Nephron (organoid): ENCODE results near the gene CCSAP.
"Not testable (repeated sequence)": the region's sequence is repeated elsewhere in the genome, so short reads cannot be mapped to it uniquely, and the experiment has no call there.

Experiments
- H3K27ac Mint-ChIP-seq, 3 experiments: 2 replicates each; pipeline ENCODE4 v1.8.0; 2020; ENCODE audit warnings: mixed read lengths in 3 of 3, mild to moderate bottlenecking in 2 of 3, moderate library complexity in 1 of 3
- H3K27me3 Mint-ChIP-seq: 2 replicates; pipeline ENCODE4 v1.8.0; 2021; ENCODE audit warnings: low read depth, mild to moderate bottlenecking, moderate library complexity, mixed read lengths
- H3K36me3 Mint-ChIP-seq: 2 replicates; pipeline ENCODE4 v1.8.0; 2020; ENCODE audit warnings: low read depth, mixed read lengths
- H3K4me1 Mint-ChIP-seq: 2 replicates; pipeline ENCODE4 v1.8.0; 2020; ENCODE audit warnings: mixed read lengths
- H3K4me3 Mint-ChIP-seq, 3 experiments: 2 replicates each; pipeline ENCODE4 v1.8.0; 2020; ENCODE audit warnings: mild to moderate bottlenecking in 3 of 3, mixed read lengths in 3 of 3, moderate library complexity in 2 of 3
- H3K9me3 Mint-ChIP-seq: 2 replicates; pipeline ENCODE4 v1.8.0; 2020; ENCODE audit warnings: mixed read lengths
- CTCF ChIP-seq, 3 experiments: fragments of 200-600 bp; sonication (generic); IDR thresholded peaks; one replicate each; pipeline ENCODE4 v1.5.0; 2021; ENCODE audit warnings: antibody characterized with exemption in 3 of 3; ENCODE audit not compliant: unreplicated experiment in 3 of 3

CCSAP gene

GRCh38 chr1:229378586-229379367 lies 35.9 kb upstream of the CCSAP start:
- Mint-ChIP-seq H3K36me3 (no peaks in the 10 kb centered on the region), H3K9me3 (no peaks in the 10 kb centered on the region), H3K4me3 (no peak overlapping the region), H3K4me1 (peaks cover 19% of the 10 kb centered on the region), H3K27ac (no peak overlapping the region), H3K27me3 (peaks cover 30% of the 10 kb centered on the region)
- no peak for TF ChIP-seq CTCF (IDR thresholded peaks at IDR 0.05; ENCODE audit: unreplicated experiment in 3 of 3)

GRCh38 chr1:229378035-229378434 lies 35.2 kb upstream of the CCSAP start:
- not testable (repeated sequence) for H3K9me3 Mint-ChIP-seq, H3K36me3 Mint-ChIP-seq, H3K4me3 Mint-ChIP-seq, H3K27ac Mint-ChIP-seq
- H3K27me3 Mint-ChIP-seq, result peaks cover 30% of the 10 kb centered on the region
- H3K4me1 Mint-ChIP-seq, result peaks cover 19% of the 10 kb centered on the region

- no peaks in the 10 kb centered on the region for H3K9me3 Mint-ChIP-seq
- no peaks in the 10 kb centered on the region for H3K36me3 Mint-ChIP-seq
- no peak for TF ChIP-seq CTCF (IDR thresholded peaks at IDR 0.05; ENCODE audit: unreplicated experiment in 3 of 3)
- peaks cover 30% of the 10 kb centered on the region for H3K27me3 Mint-ChIP-seq
- peaks cover 19% of the 10 kb centered on the region for H3K4me1 Mint-ChIP-seq
- no peak overlapping the region for H3K4me3 Mint-ChIP-seq
- no peak overlapping the region for H3K27ac Mint-ChIP-seq
Measured at GRCh38 chr1:229377429-229377828, 34.6 kb upstream of the CCSAP start.

GRCh38 chr1:229376521-229376920 lies 33.7 kb upstream of the CCSAP start:
- H3K36me3 Mint-ChIP-seq, result no peaks in the 10 kb centered on the region
- no peak for TF ChIP-seq CTCF (IDR thresholded peaks at IDR 0.05; ENCODE audit: unreplicated experiment in 3 of 3)

GRCh38 chr1:229374485-229374884 lies 31.6 kb upstream of the CCSAP start:
- Mint-ChIP-seq H3K9me3 (no peaks in the 10 kb centered on the region), H3K4me3 (no peak overlapping the region), H3K27ac (no peak overlapping the region), H3K27me3 (peaks cover 29% of the 10 kb centered on the region), H3K36me3 (no peaks in the 10 kb centered on the region), H3K4me1 (peaks cover 17% of the 10 kb centered on the region)
- TF ChIP-seq CTCF (IDR thresholded peaks at IDR 0.05; ENCODE audit: unreplicated experiment in 3 of 3), result no peak

More at GRCh38 chr1:229376521-229376920, 33.7 kb upstream of the CCSAP start:
- Mint-ChIP-seq H3K27me3 (peaks cover 32% of the 10 kb centered on the region), H3K9me3 (no peaks in the 10 kb centered on the region), H3K27ac (no peak overlapping the region), H3K4me3 (no peak overlapping the region), H3K4me1 (peaks cover 14% of the 10 kb centered on the region)

- peaks cover 27% of the 10 kb centered on the region for H3K27me3 Mint-ChIP-seq
- H3K27ac Mint-ChIP-seq, result no peak overlapping the region
- H3K9me3 Mint-ChIP-seq, result no peaks in the 10 kb centered on the region
- no peak for TF ChIP-seq CTCF (IDR thresholded peaks at IDR 0.05; ENCODE audit: unreplicated experiment in 3 of 3)
- H3K36me3 Mint-ChIP-seq, result no peaks in the 10 kb centered on the region
- H3K4me3 Mint-ChIP-seq, result no peak overlapping the region
- H3K4me1 Mint-ChIP-seq, result peaks cover 11% of the 10 kb centered on the region
Measured at GRCh38 chr1:229373395-229373794, 30.5 kb upstream of the CCSAP start.
